MCF 10A (cell line): ENCODE measurements around the gene LRRC27. TPM values are rescaled to one million over a fixed set of nuclear protein-coding genes. Genes with fewer than 3 reads are reported as not detected.

ENCODE experiments used
- BruUV-seq: library from RNA; stranded (reverse); fragments of 400-500 nt; replicated peaks from 2 replicates; lab custom pipeline; 2021; lab: Mats Ljungman, UMichigan
- CTCF ChIA-PET: fragments of 300-600 bp; sonication (Branson Sonifier 250); formaldehyde crosslinking; extraction: SDS; loops from one replicate; lab custom pipeline; 2021; ENCODE audit warnings: antibody characterized with exemption, inconsistent platforms; lab: Yijun Ruan, JAX
- POLR2A ChIA-PET: fragments of 300-600, 350-650 bp; sonication (Branson Sonifier 250); formaldehyde crosslinking; extraction: SDS; loops from one replicate; lab custom pipeline; 2020; ENCODE audit warnings: antibody characterized with exemption, inconsistent platforms; lab: Yijun Ruan, JAX
- DNase-seq: peaks from one replicate; pipeline ENCODE4 v3.0.0-alpha.2; 2018; ENCODE audit not compliant: unreplicated experiment
- H3K27ac Mint-ChIP-seq: one replicate; pipeline ENCODE4 v1.8.0; 2022; ENCODE audit warnings: mild to moderate bottlenecking, low read depth, mixed read lengths; ENCODE audit not compliant: unreplicated experiment
- H3K27me3 Mint-ChIP-seq: one replicate; pipeline ENCODE4 v1.8.0; 2022; ENCODE audit warnings: mixed read lengths; ENCODE audit not compliant: insufficient read depth, unreplicated experiment
- H3K36me3 Mint-ChIP-seq: one replicate; pipeline ENCODE4 v1.8.0; 2022; ENCODE audit warnings: mild to moderate bottlenecking, moderate library complexity, mixed read lengths; ENCODE audit not compliant: insufficient read depth, unreplicated experiment
- H3K4me1 Mint-ChIP-seq: one replicate; pipeline ENCODE4 v1.8.0; 2022; ENCODE audit warnings: mixed read lengths; ENCODE audit not compliant: insufficient read depth, unreplicated experiment
- H3K4me3 Mint-ChIP-seq: one replicate; pipeline ENCODE4 v1.8.0; 2022; ENCODE audit warnings: mild to moderate bottlenecking, moderate library complexity, mixed read lengths; ENCODE audit not compliant: unreplicated experiment
- H3K9me3 Mint-ChIP-seq: one replicate; pipeline ENCODE4 v1.8.0; 2022; ENCODE audit warnings: mixed read lengths; ENCODE audit not compliant: unreplicated experiment
- CTCF ChIP-seq: fragments of 200-600 bp; IDR thresholded peaks from one replicate; pipeline ENCODE4 v1.8.0; 2022; ENCODE audit warnings: antibody characterized with exemption, mild to moderate bottlenecking; ENCODE audit not compliant: unreplicated experiment
- intact Hi-C: fragments of 100-400 bp; cut with micrococcal nuclease; formaldehyde crosslinking; loops from 2 replicates; pipeline ENCODE4 v1.14.1; 2022
- total RNA-seq: library from RNA; stranded (reverse); gene quantifications from 2 replicates; pipeline ENCODE4 v1.2.3, GENCODE V29; 2022

Gene LRRC27
- total RNA-seq, 1 experiment from 2014 or later, result 9.1 TPM

GRCh38 chr10:132363921-132364593, 32.1 kb downstream of the LRRC27 start:
- peaks cover 8% of the 10 kb centered on the region for H3K9me3 Mint-ChIP-seq
- H3K27ac Mint-ChIP-seq, result no peak overlapping the region
- H3K36me3 Mint-ChIP-seq, result no peaks in the 10 kb centered on the region
- TF ChIP-seq CTCF, result no peak
- no peaks in the 10 kb centered on the region for H3K4me1 Mint-ChIP-seq
- ChIA-PET CTCF (interaction anchor here (0.5 to 0.6 kb wide), 2 partner anchors 41 to 146 kb away, joined by 4 read pairs; no protein-coding TSS in a partner anchor), POLR2A (no interaction called here)
- BruUV-seq, result no TSS peak
- H3K4me3 Mint-ChIP-seq, result no peak overlapping the region
- intact Hi-C loops, result no loop called here
- H3K27me3 Mint-ChIP-seq, result no peaks in the 10 kb centered on the region
- DNase-seq, result no peak

- intact Hi-C loops, result no loop called here
- ChIA-PET POLR2A (no interaction called here), CTCF (no interaction called here)
- no peak for DNase-seq
- Mint-ChIP-seq H3K9me3 (peaks cover 8% of the 10 kb centered on the region), H3K27me3 (no peaks in the 10 kb centered on the region), H3K27ac (no peak overlapping the region), H3K4me1 (no peaks in the 10 kb centered on the region), H3K4me3 (no peak overlapping the region), H3K36me3 (no peaks in the 10 kb centered on the region)
- BruUV-seq, result no TSS peak
- TF ChIP-seq CTCF, result no peak
These were observed 32.6 kb downstream of the LRRC27 start for GRCh38 chr10:132364594-132364970.

- CTCF ChIA-PET, result no interaction called here
- Mint-ChIP-seq H3K27ac (no peak overlapping the region), H3K4me3 (no peak overlapping the region), H3K27me3 (no peaks in the 10 kb centered on the region), H3K36me3 (no peaks in the 10 kb centered on the region), H3K4me1 (no peaks in the 10 kb centered on the region), H3K9me3 (peaks cover 8% of the 10 kb centered on the region)
- POLR2A ChIA-PET, result no interaction called here
- intact Hi-C loops, result no loop called here
- no peak for DNase-seq
- TF ChIP-seq CTCF, result no peak
- BruUV-seq, result no TSS peak
These were observed 33.1 kb downstream of the LRRC27 start for GRCh38 chr10:132365102-132365501.

GRCh38 chr10:132366006-132366405, 34.0 kb downstream of the LRRC27 start:
- no peaks in the 10 kb centered on the region for H3K4me1 Mint-ChIP-seq
- H3K27me3 Mint-ChIP-seq, result no peaks in the 10 kb centered on the region
- H3K9me3 Mint-ChIP-seq, result peaks cover 8% of the 10 kb centered on the region
- CTCF ChIA-PET, result interaction anchor here (0.6 kb wide), 1 partner anchor 100 kb away, joined by 4 read pairs; no protein-coding TSS in a partner anchor
- no peak overlapping the region for H3K4me3 Mint-ChIP-seq
- no TSS peak for BruUV-seq
- DNase-seq, result no peak
- no peaks in the 10 kb centered on the region for H3K36me3 Mint-ChIP-seq
- TF ChIP-seq CTCF, result no peak
- POLR2A ChIA-PET, result no interaction called here
- intact Hi-C loops, result no loop called here
- no peak overlapping the region for H3K27ac Mint-ChIP-seq
